Trophoblast cell (in vitro differentiated cells and primary cell): ENCODE data around the gene CNST.

Source experiments
- DNase-seq, 2 donors: peaks; one replicate each; pipeline ENCODE4 v3.0.0-alpha.2; 2016
- H2AFZ ChIP-seq: 2 replicates; pipeline ENCODE4 v1.6.1; 2013; ENCODE audit warnings: low read length, moderate library complexity, mild to moderate bottlenecking; ENCODE audit not compliant: insufficient read depth, poor library complexity
- H2AK5ac ChIP-seq: 2 replicates; pipeline ENCODE4 v1.6.1; 2013; ENCODE audit warnings: mild to moderate bottlenecking, low read length
- H2BK120ac ChIP-seq: 2 replicates; pipeline ENCODE4 v1.6.1; 2013; ENCODE audit warnings: low read length, mild to moderate bottlenecking, moderate library complexity; ENCODE audit not compliant: insufficient read depth, poor library complexity
- H2BK12ac ChIP-seq: 2 replicates; pipeline ENCODE4 v1.6.1; 2013; ENCODE audit warnings: mild to moderate bottlenecking, low read length, moderate library complexity
- H2BK5ac ChIP-seq: 2 replicates; pipeline ENCODE4 v1.6.1; 2013; ENCODE audit warnings: low read length, low read depth, moderate library complexity, mild to moderate bottlenecking; ENCODE audit not compliant: poor library complexity
- H3K14ac ChIP-seq: 2 replicates; pipeline ENCODE4 v1.6.1; 2013; ENCODE audit warnings: mild to moderate bottlenecking, low read length
- H3K18ac ChIP-seq: 2 replicates; pipeline ENCODE4 v1.6.1; 2013; ENCODE audit warnings: mild to moderate bottlenecking, low read length
- H3K23ac ChIP-seq: 2 replicates; pipeline ENCODE4 v1.6.1; 2013; ENCODE audit warnings: low read length
- H3K27ac ChIP-seq: 2 replicates; pipeline ENCODE4 v1.5.1; 2013; ENCODE audit warnings: low read depth, mild to moderate bottlenecking, inconsistent platforms, low read length, moderate library complexity
- H3K27me3 ChIP-seq: 2 replicates; pipeline ENCODE4 v1.6.1; 2013; ENCODE audit warnings: inconsistent platforms, mild to moderate bottlenecking, low read length, moderate library complexity; ENCODE audit not compliant: insufficient read depth
- H3K36me3 ChIP-seq, 2 experiments: 1 replicate in 1 of 2; 2 replicates in 1 of 2; pipeline ENCODE4 v1.6.1; 2013; ENCODE audit warnings: low read length in 2 of 2, mild to moderate bottlenecking in 2 of 2, moderate library complexity in 1 of 2; ENCODE audit not compliant: insufficient read depth in 2 of 2, control insufficient read depth in 1 of 2
- H3K4ac ChIP-seq: 2 replicates; pipeline ENCODE4 v1.6.1; 2013; ENCODE audit warnings: low read depth, mild to moderate bottlenecking, low read length, moderate library complexity
- H3K4me1 ChIP-seq, 2 experiments: 1 replicate in 1 of 2; 2 replicates in 1 of 2; pipeline ENCODE4 v1.6.1; 2013; ENCODE audit warnings: low read length in 2 of 2, mild to moderate bottlenecking in 2 of 2, moderate library complexity in 1 of 2; ENCODE audit not compliant: insufficient read depth in 2 of 2, control insufficient read depth in 1 of 2
- H3K4me2 ChIP-seq: 2 replicates; pipeline ENCODE4 v1.6.1; 2013; ENCODE audit warnings: inconsistent platforms, mild to moderate bottlenecking, low read length, moderate library complexity
- H3K4me3 ChIP-seq: 2 replicates; pipeline ENCODE4 v1.5.1; 2013; ENCODE audit warnings: mild to moderate bottlenecking, low read depth, low read length, inconsistent platforms
- H3K79me1 ChIP-seq: one replicate; pipeline ENCODE4 v1.6.1; 2013; ENCODE audit warnings: low read length
- H3K79me2 ChIP-seq: 2 replicates; pipeline ENCODE4 v1.6.1; 2013; ENCODE audit warnings: low read length, mild to moderate bottlenecking; ENCODE audit not compliant: control insufficient read depth, insufficient read depth, poor library complexity
- H3K9ac ChIP-seq: 2 replicates; pipeline ENCODE4 v1.6.1; 2013; ENCODE audit warnings: mild to moderate bottlenecking, low read length
- H3K9me3 ChIP-seq: 2 replicates; pipeline ENCODE4 v1.6.1; 2013; ENCODE audit warnings: low read depth, mild to moderate bottlenecking, control low read depth, inconsistent platforms, low read length; ENCODE audit not compliant: insufficient read depth
- H4K12ac ChIP-seq: 2 replicates; pipeline ENCODE4 v1.6.1; 2013; ENCODE audit warnings: low read depth, mild to moderate bottlenecking, low read length, moderate library complexity
- H4K8ac ChIP-seq: 2 replicates; pipeline ENCODE4 v1.6.1; 2013; ENCODE audit warnings: low read depth, mild to moderate bottlenecking, low read length, moderate library complexity
- H4K91ac ChIP-seq: one replicate; pipeline ENCODE4 v1.6.1; 2013; ENCODE audit warnings: low read depth, mild to moderate bottlenecking, low read length, moderate library complexity
- WGBS: extraction: QIAGEN DNeasy Blood & Tissue Kit; methylation state at CpG from one replicate; pipeline ENCODE4 v1.1.7; 2013; ENCODE audit warnings: missing lambda C conversion rate; ENCODE audit not compliant: insufficient read length, insufficient coverage; ENCODE audit errors: extremely low coverage; 5-methylcytosine and 5-hydroxymethylcytosine counted together

The CNST gene

GRCh38 chr1:246658567-246658966 lies 92.3 kb downstream of the CNST start:
- H3K4ac ChIP-seq, result no peak overlapping the region
- no peaks in the 10 kb centered on the region for H3K9me3 ChIP-seq
- no peaks in the 10 kb centered on the region for H3K79me1 ChIP-seq
- no peak overlapping the region for H3K9ac ChIP-seq
- H4K12ac ChIP-seq, result no peak overlapping the region
- H2BK12ac ChIP-seq, result no peak overlapping the region
- no peaks in the 10 kb centered on the region for H3K27me3 ChIP-seq
- peaks cover 2 to 3% of the 10 kb centered on the region in 2 experiments for H3K36me3 ChIP-seq
- no peak for DNase-seq
- no peak overlapping the region for H3K27ac ChIP-seq
- no peak overlapping the region for H2BK120ac ChIP-seq
- H3K18ac ChIP-seq, result no peak overlapping the region
- no peaks in the 10 kb centered on the region for H3K79me2 ChIP-seq
- no peak overlapping the region for H3K23ac ChIP-seq
- H2AFZ ChIP-seq, result no peak overlapping the region
- no peak overlapping the region for H2BK5ac ChIP-seq
- no peaks in the 10 kb centered on the region for H3K4me1 ChIP-seq
- no peak overlapping the region for H2AK5ac ChIP-seq
- H4K91ac ChIP-seq, result no peak overlapping the region
- H3K14ac ChIP-seq, result no peak overlapping the region
- no peak overlapping the region for H3K4me3 ChIP-seq
- WGBS, result no CpG with 5 or more reads among the region's 6 CpGs
- no peak overlapping the region for H4K8ac ChIP-seq
- no peak overlapping the region for H3K4me2 ChIP-seq

GRCh38 chr1:246659594-246660140 lies 93.4 kb downstream of the CNST start:
- H2BK5ac ChIP-seq, result no peak overlapping the region
- no peak overlapping the region for H3K18ac ChIP-seq
- WGBS, result no CpG with 5 or more reads among the region's 6 CpGs
- H3K23ac ChIP-seq, result no peak overlapping the region
- no peak overlapping the region for H3K4me2 ChIP-seq
- H4K12ac ChIP-seq, result no peak overlapping the region
- H3K36me3 ChIP-seq, result peaks cover 0 to 2% of the 10 kb centered on the region in 2 experiments
- no peaks in the 10 kb centered on the region for H3K79me2 ChIP-seq
- no peak overlapping the region for H3K27ac ChIP-seq
- no peak overlapping the region for H4K8ac ChIP-seq
- no peak overlapping the region for H3K9ac ChIP-seq
- no peak overlapping the region for H2BK12ac ChIP-seq
- no peak overlapping the region for H3K14ac ChIP-seq
- no peak overlapping the region for H2AFZ ChIP-seq
- no peaks in the 10 kb centered on the region for H3K9me3 ChIP-seq
- H3K4me1 ChIP-seq, result no peaks in the 10 kb centered on the region
- no peaks in the 10 kb centered on the region for H3K27me3 ChIP-seq
- no peak overlapping the region for H3K4ac ChIP-seq
- no peak for DNase-seq
- no peak overlapping the region for H4K91ac ChIP-seq
- no peaks in the 10 kb centered on the region for H3K79me1 ChIP-seq
- no peak overlapping the region for H3K4me3 ChIP-seq
- no peak overlapping the region for H2AK5ac ChIP-seq
- H2BK120ac ChIP-seq, result no peak overlapping the region

DNA sequence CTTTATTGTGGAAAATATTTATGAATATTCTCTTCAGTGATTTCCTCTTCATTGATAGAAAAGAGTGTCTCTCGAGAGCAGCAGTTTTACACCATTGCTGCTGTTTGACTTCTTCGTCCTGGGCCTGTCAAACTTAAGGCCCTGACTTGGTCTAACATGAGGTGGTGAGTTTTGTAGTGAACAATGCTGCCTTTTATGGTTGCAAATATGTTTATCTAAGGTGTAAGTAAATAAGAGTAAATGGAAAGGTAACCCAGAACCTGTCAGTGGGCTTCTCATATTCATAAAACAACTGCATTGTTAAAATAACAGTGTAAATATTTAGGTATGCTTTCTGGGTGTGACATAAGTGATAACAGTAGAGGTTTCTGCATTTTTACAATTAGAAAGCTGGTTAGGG lies 95.2 kb downstream of the CNST start:
- H2BK12ac ChIP-seq, result no peak overlapping the region
- H3K18ac ChIP-seq, result no peak overlapping the region
- no peak overlapping the region for H2AFZ ChIP-seq
- no peak overlapping the region for H4K91ac ChIP-seq
- no peak overlapping the region for H4K12ac ChIP-seq
- no peak for DNase-seq
- H2AK5ac ChIP-seq, result no peak overlapping the region
- H3K79me2 ChIP-seq, result no peaks in the 10 kb centered on the region
- H3K23ac ChIP-seq, result no peak overlapping the region
- no peaks in the 10 kb centered on the region for H3K4me1 ChIP-seq
- H4K8ac ChIP-seq, result no peak overlapping the region
- H3K4me2 ChIP-seq, result no peak overlapping the region
- no peaks in the 10 kb centered on the region for H3K79me1 ChIP-seq
- H3K9ac ChIP-seq, result no peak overlapping the region
- H2BK120ac ChIP-seq, result no peak overlapping the region
- H3K4me3 ChIP-seq, result no peak overlapping the region
- WGBS, result no CpG with 5 or more reads among the region's 2 CpGs
- H3K27ac ChIP-seq, result no peak overlapping the region
- no peaks in the 10 kb centered on the region for H3K27me3 ChIP-seq
- no peak overlapping the region for H3K4ac ChIP-seq
- peaks cover 2% of the 10 kb centered on the region in 2 experiments for H3K36me3 ChIP-seq
- H2BK5ac ChIP-seq, result no peak overlapping the region
- H3K9me3 ChIP-seq, result no peaks in the 10 kb centered on the region
- no peak overlapping the region for H3K14ac ChIP-seq

DNA sequence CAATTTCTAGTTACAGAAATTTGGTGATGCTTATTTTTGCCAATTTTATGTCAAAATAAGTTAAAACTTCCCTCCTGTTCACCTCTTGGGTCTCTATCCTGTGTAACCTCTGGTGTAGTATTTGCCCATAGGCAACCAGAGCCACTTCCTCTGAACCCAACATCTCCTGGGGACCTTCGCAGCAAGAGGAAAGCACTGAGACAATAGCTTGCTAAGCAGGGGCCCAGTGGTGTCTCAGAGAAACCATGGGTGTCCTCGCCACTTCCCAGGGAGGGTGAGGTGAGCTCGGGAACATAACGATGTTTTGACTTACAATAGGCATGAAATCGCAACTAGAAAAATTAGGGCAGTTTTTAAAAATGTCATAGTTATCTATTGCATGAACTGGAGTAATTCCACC lies 101.5 kb downstream of the CNST start:
- peaks cover 0 to 4% of the 10 kb centered on the region in 2 experiments for H3K36me3 ChIP-seq
- no peak overlapping the region for H2BK12ac ChIP-seq
- no peak overlapping the region for H3K14ac ChIP-seq
- no peak overlapping the region for H3K18ac ChIP-seq
- H3K9me3 ChIP-seq, result no peaks in the 10 kb centered on the region
- H2BK120ac ChIP-seq, result no peak overlapping the region
- H3K4me3 ChIP-seq, result no peak overlapping the region
- H2AK5ac ChIP-seq, result no peak overlapping the region
- H3K27ac ChIP-seq, result no peak overlapping the region
- no peaks in the 10 kb centered on the region for H3K79me1 ChIP-seq
- H3K79me2 ChIP-seq, result no peaks in the 10 kb centered on the region
- H3K9ac ChIP-seq, result no peak overlapping the region
- no peak overlapping the region for H3K23ac ChIP-seq
- H3K4ac ChIP-seq, result no peak overlapping the region
- no peak overlapping the region for H4K12ac ChIP-seq
- DNase-seq, result no peak
- H3K4me2 ChIP-seq, result no peak overlapping the region
- H3K27me3 ChIP-seq, result no peaks in the 10 kb centered on the region
- peaks cover 0 to 2% of the 10 kb centered on the region in 2 experiments for H3K4me1 ChIP-seq
- no peak overlapping the region for H4K8ac ChIP-seq
- no peak overlapping the region for H4K91ac ChIP-seq
- no peak overlapping the region for H2AFZ ChIP-seq
- H2BK5ac ChIP-seq, result no peak overlapping the region
- WGBS, result no CpG with 5 or more reads among the region's 5 CpGs
